DOHH2 (cell line): ENCODE measurements around the gene GPR161.

ENCODE experiments used
- H3F3A ChIP-seq: fragments of 200-600 bp; sonication (generic), shearing (Covaris generic); 2 replicates; pipeline ENCODE4 v1.6.0; 2016; ENCODE audit warnings: antibody characterized with exemption, mild to moderate bottlenecking; ENCODE audit not compliant: control insufficient read depth, insufficient read depth
- H3K27ac ChIP-seq: fragments of 200-600 bp; sonication (generic); 2 replicates; pipeline ENCODE4 v1.5.1; 2014; ENCODE audit warnings: low read depth, mild to moderate bottlenecking, low read length, moderate library complexity
- H3K27me3 ChIP-seq: fragments of 200-600 bp; sonication (generic); 2 replicates; pipeline ENCODE4 v1.6.1; 2014; ENCODE audit warnings: mild to moderate bottlenecking, low read length, mixed read lengths; ENCODE audit not compliant: control insufficient read depth
- H3K36me3 ChIP-seq: fragments of 200-600 bp; sonication (generic); 2 replicates; pipeline ENCODE4 v1.6.1; 2014; ENCODE audit warnings: mild to moderate bottlenecking, low read length, moderate library complexity, mixed read lengths; ENCODE audit not compliant: control insufficient read depth
- H3K4me1 ChIP-seq: fragments of 200-600 bp; sonication (generic); 2 replicates; pipeline ENCODE4 v1.6.1; 2014; ENCODE audit warnings: mild to moderate bottlenecking, low read length, mixed read lengths; ENCODE audit not compliant: control insufficient read depth
- H3K4me2 ChIP-seq: fragments of 200-600 bp; sonication (generic); 2 replicates; pipeline ENCODE4 v1.6.0; 2014; ENCODE audit warnings: mild to moderate bottlenecking, low read length, moderate library complexity
- H3K4me3 ChIP-seq: fragments of 200-600 bp; sonication (generic); 2 replicates; pipeline ENCODE4 v1.5.1; 2014; ENCODE audit warnings: mild to moderate bottlenecking, low read length, mixed read lengths
- H3K79me2 ChIP-seq: fragments of 200-600 bp; sonication (generic); 2 replicates; pipeline ENCODE4 v1.6.1; 2014; ENCODE audit warnings: mild to moderate bottlenecking, low read length, mixed read lengths; ENCODE audit not compliant: control insufficient read depth
- H3K9me2 ChIP-seq: fragments of 200-600 bp; sonication (generic); replicated peaks from 2 replicates; pipeline ENCODE4 v1.6.1; 2014; ENCODE audit warnings: mild to moderate bottlenecking, low read length, mixed read lengths; ENCODE audit not compliant: control insufficient read depth
- H3K9me3 ChIP-seq: fragments of 200-600 bp; sonication (generic); 2 replicates; pipeline ENCODE4 v1.6.1; 2014; ENCODE audit warnings: antibody characterized with exemption, low read length, mixed read lengths; ENCODE audit not compliant: control insufficient read depth, insufficient read depth
- H4K20me1 ChIP-seq: fragments of 200-600 bp; sonication (generic); 2 replicates; pipeline ENCODE4 v1.6.0; 2014; ENCODE audit warnings: low read depth, mild to moderate bottlenecking, antibody characterized with exemption, low read length, moderate library complexity; ENCODE audit not compliant: control insufficient read depth, insufficient read depth
- CTCF ChIP-seq: fragments of 200-600 bp; sonication (generic); IDR thresholded peaks from one replicate; pipeline ENCODE4 v1.5.1; 2014; ENCODE audit warnings: antibody characterized with exemption, mild to moderate bottlenecking, low read depth, low read length; ENCODE audit not compliant: poor library complexity, severe bottlenecking
- EZH2phosphoT487 ChIP-seq: fragments of 200-600 bp; sonication (generic); IDR thresholded peaks from 2 replicates; pipeline ENCODE4 v1.6.1; 2017; ENCODE audit warnings: borderline replicate concordance, mild to moderate bottlenecking, antibody characterized with exemption, low read length, moderate library complexity, mixed read lengths

Gene GPR161

DNA sequence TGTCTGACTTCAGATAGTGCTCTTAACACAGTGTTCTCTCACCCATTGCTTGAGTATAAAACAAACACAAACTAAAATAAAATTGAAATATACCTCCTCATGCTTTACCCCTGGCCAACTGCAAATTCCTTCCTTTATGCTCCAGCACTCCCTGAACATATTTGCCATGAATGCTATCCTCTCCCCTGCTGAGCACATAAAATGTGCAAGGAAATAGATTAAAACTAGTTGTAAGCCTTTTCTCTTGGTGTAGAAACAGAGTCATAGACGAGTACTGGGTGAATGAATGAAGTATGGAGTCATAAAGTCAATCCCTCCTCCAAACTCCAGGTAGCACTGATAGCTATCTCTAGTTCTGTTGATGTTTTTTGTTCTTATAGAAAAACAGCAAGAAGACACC, 2.6 kb downstream of the GPR161 start:
- H3K79me2 ChIP-seq: no peaks in the 10 kb centered on the region
- H3K36me3 ChIP-seq: no peaks in the 10 kb centered on the region
- H3K4me1 ChIP-seq: peaks cover 28% of the 10 kb centered on the region
- H3K9me3 ChIP-seq: no peaks in the 10 kb centered on the region
- no peak overlapping the region for H3K4me3 ChIP-seq
- TF ChIP-seq EZH2phosphoT487 (no peak), CTCF (no peak)
- no peaks in the 10 kb centered on the region for H3K9me2 ChIP-seq
- H3K4me2 ChIP-seq: 0 out of 2 replicates have a peak overlapping the region, but pooled peaks have one; percentile 0
- no peak overlapping the region for H3K27ac ChIP-seq
- H3K27me3 ChIP-seq: peaks cover 44% of the 10 kb centered on the region
- peaks cover 6% of the 10 kb centered on the region; the same call in 1 of the 2 replicates for H3F3A ChIP-seq
- H4K20me1 ChIP-seq: no peaks in the 10 kb centered on the region

DNA sequence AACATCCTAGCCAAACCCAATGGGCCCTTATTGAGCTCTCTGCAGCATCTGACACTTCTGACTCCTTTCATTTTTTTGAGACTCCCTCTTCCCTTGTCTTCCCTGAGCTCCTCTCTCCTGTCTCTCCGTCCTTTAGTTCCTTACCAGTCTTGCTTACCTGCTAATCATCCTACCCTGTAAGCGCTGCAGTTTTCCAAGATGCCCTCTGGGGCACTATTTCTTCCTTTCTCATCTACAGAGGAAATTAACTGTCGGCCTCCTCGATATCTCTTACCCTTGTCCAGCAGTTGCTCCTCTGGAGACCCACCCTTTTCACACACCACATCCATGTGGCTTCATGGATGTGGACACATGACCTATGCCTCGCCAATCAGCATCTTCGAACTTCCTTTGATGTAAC, 6.8 kb downstream of the GPR161 start:
- H3K27me3 ChIP-seq: peaks cover 12% of the 10 kb centered on the region
- H3K4me3 ChIP-seq: no peak overlapping the region
- no peak overlapping the region for H3K4me2 ChIP-seq
- no peak overlapping the region for H3K27ac ChIP-seq
- no peaks in the 10 kb centered on the region for H3K36me3 ChIP-seq
- H3K4me1 ChIP-seq: peaks cover 8% of the 10 kb centered on the region
- TF ChIP-seq EZH2phosphoT487: no peak
- no peak for TF ChIP-seq CTCF
- H3K9me2 ChIP-seq: no peaks in the 10 kb centered on the region
- H3K9me3 ChIP-seq: peaks cover 5% of the 10 kb centered on the region; the same call in 1 of the 2 replicates
- no peaks in the 10 kb centered on the region for H3K79me2 ChIP-seq
- H3F3A ChIP-seq: no peaks in the 10 kb centered on the region
- no peaks in the 10 kb centered on the region for H4K20me1 ChIP-seq

GRCh38 chr1:168127503-168127902, 9.2 kb downstream of the GPR161 start:
- Histone ChIP-seq H3K27ac (no peak overlapping the region), H3K36me3 (no peaks in the 10 kb centered on the region), H3F3A (no peaks in the 10 kb centered on the region), H3K9me3 (peaks cover 5% of the 10 kb centered on the region; the same call in 1 of the 2 replicates), H3K79me2 (no peaks in the 10 kb centered on the region), H4K20me1 (no peaks in the 10 kb centered on the region), H3K4me3 (no peak overlapping the region), H3K27me3 (peaks cover 3% of the 10 kb centered on the region; the same call in 1 of the 2 replicates), H3K4me2 (no peak overlapping the region), H3K4me1 (no peaks in the 10 kb centered on the region), H3K9me2 (no peaks in the 10 kb centered on the region)
- TF ChIP-seq EZH2phosphoT487 (no peak), CTCF (no peak)
